HUDEP-2 (cell line): ENCODE measurements around the gene FES.
A peak's percentile ranks its signal among the peaks of the same experiment; 100 is the strongest.
"Not testable (repeated sequence)": the region's sequence is repeated elsewhere in the genome, so short reads cannot be mapped to it uniquely, and the experiment has no call there.

Source experiments
- DNase-seq, 76 experiments: peaks; one replicate each; lab custom pipeline; 2025; ENCODE audit not compliant: unreplicated experiment in 76 of 76; lab: John Stamatoyannopoulos, UW

Gene FES

DNA sequence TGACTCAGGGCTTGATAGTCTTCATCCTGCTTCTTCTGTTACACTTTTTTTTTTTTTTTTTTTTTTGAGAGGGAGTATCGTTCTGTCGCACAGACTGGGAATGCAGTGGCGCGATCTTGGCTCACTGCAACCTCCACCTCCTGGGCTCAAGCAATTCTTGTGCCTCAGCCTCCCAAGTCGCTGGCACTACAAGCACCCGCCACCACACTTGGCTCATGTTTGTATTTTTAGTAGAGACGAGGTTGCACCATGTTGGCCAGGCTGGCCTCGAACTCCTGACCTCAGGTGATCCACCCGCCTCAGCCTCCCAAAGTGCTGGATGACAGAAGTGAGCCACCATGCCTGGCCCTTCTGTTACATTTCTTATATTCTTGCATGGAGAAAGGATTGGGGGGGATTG lies 9.3 kb upstream of the FES start:
- DNase-seq, result not testable (repeated sequence)

GRCh38 chr15:90875549-90875981 lies 8.7 kb upstream of the FES start:
- no peak for DNase-seq

DNA sequence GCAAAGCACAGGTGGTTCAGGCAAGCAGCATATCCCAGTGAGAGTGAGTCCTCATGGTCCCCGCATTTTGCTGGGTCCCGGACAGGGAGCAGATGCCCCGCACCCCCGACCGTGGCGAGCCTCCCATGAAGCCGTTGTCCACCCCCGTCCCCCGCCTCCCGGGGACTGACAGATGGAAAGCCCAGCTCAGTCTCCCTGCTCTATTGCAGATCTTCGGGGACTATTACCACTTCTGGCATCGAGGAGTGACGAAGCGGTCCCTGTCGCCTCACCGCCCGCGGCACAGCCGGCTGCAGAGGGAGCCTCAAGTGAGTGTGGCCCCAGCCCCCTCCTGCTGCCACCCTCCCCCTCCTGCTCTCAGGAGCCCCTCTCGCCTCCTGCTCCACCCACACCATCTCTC lies 8.3 kb upstream of the FES start:
- DNase-seq, result no peak

DNA sequence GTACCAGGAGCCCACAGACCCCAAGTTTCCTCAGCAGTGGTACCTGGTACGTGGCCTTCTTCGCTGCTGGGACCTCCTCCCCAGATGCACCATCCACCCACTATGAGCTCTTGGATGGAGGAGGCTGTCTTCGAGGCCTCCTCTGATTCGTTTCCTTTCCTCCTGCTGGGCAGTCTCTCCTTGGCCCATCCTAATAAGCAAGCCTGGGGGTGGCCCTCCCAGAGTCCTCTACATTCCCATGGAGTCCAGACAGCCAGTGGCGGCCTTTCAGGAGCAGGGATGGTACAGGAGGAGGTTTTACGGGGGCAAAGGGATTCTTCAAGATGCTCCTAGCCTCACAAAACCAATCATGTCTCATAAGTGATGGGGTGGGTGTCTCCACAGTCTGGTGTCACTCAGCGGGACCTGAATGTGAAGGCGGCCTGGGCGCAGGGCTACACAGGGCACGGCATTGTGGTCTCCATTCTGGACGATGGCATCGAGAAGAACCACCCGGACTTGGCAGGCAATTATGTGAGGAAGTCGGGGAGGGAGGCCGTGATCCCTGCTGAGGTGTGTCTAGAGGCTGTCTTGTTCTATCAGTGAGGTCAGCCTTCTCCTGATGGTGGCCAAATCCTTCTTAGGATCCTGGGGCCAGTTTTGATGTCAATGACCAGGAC lies 7.7 kb upstream of the FES start:
- no peak for DNase-seq

- no peak for DNase-seq
These were observed 7.0 kb upstream of the FES start for GRCh38 chr15:90877315-90877714.

- DNase-seq, result no peak
These were observed 6.3 kb upstream of the FES start for GRCh38 chr15:90877996-90878395.

DNA sequence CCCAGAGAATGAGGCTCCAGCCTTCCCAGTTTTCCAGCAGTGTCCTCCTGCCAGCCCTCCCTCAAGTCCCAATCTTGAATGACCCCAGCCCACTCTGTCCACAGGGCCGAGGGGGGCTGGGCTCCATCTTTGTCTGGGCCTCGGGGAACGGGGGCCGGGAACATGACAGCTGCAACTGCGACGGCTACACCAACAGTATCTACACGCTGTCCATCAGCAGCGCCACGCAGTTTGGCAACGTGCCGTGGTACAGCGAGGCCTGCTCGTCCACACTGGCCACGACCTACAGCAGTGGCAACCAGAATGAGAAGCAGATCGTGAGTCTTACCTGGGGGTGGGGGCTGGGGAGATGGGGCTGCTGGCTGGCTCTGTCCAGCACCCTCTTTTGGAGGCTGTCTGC lies 5.6 kb upstream of the FES start:
- no peak for DNase-seq

DNA sequence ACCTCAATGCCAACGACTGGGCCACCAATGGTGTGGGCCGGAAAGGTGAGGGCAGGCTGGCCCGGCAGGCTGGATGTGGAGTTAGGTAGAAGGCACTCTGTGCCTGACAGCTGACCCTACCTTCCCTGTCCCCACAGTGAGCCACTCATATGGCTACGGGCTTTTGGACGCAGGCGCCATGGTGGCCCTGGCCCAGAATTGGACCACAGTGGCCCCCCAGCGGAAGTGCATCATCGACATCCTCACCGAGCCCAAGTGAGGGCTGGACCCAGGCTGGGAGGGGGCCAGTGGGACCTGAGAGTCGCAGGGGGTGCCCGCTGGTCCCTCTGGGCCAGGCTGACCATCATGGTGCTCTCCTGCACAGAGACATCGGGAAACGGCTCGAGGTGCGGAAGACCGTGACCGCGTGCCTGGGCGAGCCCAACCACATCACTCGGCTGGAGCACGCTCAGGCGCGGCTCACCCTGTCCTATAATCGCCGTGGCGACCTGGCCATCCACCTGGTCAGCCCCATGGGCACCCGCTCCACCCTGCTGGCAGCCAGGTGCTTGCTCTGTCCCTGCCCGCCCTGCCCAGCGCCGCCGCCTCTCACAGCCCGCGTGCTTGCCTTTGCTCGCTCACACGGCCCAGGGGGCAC lies 4.5 kb upstream of the FES start:
- DNase-seq, result no peak

- no peak for DNase-seq
These were observed 3.7 kb upstream of the FES start for GRCh38 chr15:90880381-90881145.

DNA sequence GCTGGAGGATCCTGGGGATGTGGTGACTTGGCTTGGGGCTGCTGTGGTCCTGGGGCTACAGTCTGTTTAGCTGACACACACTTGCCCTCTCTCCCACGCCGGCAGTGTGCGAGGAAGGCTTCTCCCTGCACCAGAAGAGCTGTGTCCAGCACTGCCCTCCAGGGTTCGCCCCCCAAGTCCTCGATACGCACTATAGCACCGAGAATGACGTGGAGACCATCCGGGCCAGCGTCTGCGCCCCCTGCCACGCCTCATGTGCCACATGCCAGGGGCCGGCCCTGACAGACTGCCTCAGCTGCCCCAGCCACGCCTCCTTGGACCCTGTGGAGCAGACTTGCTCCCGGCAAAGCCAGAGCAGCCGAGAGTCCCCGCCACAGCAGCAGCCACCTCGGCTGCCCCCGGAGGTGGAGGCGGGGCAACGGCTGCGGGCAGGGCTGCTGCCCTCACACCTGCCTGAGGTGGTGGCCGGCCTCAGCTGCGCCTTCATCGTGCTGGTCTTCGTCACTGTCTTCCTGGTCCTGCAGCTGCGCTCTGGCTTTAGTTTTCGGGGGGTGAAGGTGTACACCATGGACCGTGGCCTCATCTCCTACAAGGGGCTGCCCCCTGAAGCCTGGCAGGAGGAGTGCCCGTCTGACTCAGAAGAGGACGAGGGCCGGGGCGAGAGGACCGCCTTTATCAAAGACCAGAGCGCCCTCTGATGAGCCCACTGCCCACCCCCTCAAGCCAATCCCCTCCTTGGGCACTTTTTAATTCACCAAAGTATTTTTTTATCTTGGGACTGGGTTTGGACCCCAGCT lies 2.9 kb upstream of the FES start:
- DNase-seq, result no peak

DNA sequence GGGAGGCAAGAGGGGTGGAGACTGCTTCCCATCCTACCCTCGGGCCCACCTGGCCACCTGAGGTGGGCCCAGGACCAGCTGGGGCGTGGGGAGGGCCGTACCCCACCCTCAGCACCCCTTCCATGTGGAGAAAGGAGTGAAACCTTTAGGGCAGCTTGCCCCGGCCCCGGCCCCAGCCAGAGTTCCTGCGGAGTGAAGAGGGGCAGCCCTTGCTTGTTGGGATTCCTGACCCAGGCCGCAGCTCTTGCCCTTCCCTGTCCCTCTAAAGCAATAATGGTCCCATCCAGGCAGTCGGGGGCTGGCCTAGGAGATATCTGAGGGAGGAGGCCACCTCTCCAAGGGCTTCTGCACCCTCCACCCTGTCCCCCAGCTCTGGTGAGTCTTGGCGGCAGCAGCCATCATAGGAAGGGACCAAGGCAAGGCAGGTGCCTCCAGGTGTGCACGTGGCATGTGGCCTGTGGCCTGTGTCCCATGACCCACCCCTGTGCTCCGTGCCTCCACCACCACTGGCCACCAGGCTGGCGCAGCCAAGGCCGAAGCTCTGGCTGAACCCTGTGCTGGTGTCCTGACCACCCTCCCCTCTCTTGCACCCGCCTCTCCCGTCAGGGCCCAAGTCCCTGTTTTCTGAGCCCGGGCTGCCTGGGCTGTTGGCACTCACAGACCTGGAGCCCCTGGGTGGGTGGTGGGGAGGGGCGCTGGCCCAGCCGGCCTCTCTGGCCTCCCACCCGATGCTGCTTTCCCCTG lies 2.2 kb upstream of the FES start:
- DNase-seq, result no peak

DNA sequence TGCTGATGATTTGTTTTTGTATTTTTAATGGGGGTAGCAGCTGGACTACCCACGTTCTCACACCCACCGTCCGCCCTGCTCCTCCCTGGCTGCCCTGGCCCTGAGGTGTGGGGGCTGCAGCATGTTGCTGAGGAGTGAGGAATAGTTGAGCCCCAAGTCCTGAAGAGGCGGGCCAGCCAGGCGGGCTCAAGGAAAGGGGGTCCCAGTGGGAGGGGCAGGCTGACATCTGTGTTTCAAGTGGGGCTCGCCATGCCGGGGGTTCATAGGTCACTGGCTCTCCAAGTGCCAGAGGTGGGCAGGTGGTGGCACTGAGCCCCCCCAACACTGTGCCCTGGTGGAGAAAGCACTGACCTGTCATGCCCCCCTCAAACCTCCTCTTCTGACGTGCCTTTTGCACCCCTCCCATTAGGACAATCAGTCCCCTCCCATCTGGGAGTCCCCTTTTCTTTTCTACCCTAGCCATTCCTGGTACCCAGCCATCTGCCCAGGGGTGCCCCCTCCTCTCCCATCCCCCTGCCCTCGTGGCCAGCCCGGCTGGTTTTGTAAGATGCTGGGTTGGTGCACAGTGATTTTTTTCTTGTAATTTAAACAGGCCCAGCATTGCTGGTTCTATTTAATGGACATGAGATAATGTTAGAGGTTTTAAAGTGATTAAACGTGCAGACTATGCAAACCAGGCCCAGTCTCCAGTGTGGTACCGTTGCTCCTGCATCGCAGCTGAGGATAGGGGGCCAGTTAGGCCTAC lies 1.4 kb upstream of the FES start:
- DNase-seq, result no peak

- peak in 3 of 76 experiments; percentile 12 to 18 (median 13) for DNase-seq
These were observed 753 bp upstream of the FES start for GRCh38 chr15:90883526-90883975.

DNA sequence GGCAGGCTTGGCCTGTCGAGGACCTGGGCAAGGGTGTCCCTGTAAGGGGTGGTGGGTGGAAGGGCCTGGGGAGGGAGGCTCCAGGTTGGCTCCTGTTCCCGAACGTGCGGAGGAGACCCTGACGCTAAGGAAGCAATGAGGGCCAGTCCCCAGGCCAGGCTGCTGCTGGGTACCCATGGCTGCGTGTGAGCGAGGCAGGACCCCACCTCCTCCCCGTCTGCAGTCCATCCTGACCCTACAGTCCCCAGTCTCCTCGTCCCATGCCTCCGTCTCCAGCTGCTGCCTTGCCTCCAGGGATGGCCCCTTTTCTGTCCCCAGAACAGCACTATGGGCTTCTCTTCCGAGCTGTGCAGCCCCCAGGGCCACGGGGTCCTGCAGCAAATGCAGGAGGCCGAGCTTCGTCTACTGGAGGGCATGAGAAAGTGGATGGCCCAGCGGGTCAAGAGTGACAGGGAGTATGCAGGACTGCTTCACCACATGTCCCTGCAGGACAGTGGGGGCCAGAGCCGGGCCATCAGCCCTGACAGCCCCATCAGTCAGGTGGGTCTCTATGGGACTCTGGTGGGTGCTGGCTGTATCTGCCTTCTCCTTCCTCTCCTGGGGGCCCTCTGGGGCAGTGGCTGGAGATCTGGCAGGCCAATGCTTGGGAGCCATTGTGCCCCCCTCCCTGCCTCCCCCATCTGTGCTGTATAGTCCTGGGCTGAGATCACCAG lies 571 bp downstream of the FES start:
- DNase-seq, result peak in 4 of 76 experiments; percentile 10 to 36 (median 29)

DNA sequence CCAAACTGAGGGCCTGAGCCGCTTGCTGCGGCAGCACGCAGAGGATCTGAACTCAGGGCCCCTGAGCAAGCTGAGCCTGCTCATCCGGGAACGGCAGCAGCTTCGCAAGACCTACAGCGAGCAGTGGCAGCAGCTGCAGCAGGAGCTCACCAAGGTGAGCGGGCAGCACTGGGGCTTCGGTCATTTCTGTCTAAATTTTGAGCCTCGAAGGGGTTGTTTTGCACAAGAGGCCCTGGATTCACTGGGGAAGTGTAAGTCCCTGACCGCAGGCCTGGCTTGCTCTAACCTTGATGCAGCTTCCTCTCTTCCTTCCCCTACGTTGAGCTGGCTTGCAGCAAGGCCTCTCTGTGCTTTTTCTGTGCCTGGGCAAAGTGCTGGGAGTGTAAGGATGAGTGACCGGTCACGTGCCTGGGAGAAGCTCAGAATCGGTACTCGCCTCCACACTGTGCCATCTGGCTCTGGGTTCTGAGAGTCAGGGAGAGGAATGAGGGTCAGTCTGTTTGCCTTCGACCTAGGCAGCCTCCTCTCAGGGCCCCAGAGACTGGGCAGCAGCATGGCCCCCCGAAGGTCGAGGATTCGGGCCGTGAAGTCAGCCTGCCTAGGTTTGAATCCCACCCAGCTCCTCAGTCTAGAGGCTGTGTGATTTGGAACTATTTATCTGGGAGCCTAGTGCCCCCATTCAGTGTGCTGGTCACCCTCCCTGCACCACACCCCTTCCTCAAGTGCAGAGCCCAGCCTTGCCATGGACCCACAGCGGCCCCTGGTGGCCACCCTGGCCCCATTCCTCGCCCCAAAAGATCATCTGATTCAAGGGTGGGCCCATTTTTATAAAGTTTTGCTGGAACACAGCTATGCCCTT lies 1.4 kb downstream of the FES start:
- peak in 70 of 76 experiments; percentile 6 to 85 (median 63) for DNase-seq

DNA sequence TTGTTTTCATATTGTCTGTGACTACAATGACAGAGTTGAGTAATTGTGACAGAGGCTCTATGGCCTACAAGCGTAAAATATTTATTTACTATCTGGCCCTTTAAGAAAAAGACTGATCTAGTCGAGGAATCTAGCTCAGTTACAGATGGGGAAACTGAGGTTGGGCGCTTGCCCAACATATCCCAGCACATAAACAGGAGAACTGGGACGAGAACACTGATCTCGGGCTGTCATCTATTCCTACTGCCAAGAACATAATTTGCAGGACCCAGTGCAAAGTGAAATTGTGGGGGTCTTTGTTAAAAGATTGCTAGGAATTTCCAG lies 1.9 kb downstream of the FES start:
- no peak for DNase-seq

- no peak for DNase-seq
These were observed 2.8 kb downstream of the FES start for GRCh38 chr15:90887037-90887481.

- no peak for DNase-seq
These were observed 5.0 kb downstream of the FES start for GRCh38 chr15:90889313-90889730.
